Fibroblast of gingiva (primary cell): ENCODE measurements around the gene TMED9.

Experiments
- DNase-seq: peaks from one replicate; pipeline ENCODE4 v3.0.0-alpha.2; 2011; ENCODE audit warnings: low read depth

TMED9 gene

DNA sequence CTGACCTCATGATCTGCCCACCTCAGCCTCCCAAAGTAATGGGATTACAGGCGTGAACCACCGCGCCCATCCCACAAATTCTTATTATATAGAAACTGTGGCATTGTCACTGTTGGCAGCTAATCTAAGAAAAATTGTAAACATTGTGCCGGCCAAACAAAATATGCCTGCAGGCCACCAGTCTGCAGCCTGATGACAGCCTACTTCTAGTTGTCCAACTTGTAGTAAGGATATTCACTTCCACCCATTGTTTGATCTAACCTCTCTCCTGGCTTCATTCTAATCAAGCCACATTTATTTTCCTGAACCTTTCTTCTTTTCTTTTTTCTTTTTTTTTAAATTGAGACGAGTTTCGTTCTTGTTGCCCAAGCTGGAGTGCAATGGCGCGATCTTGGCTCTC, 13.7 kb upstream of the TMED9 start:
- no peak for DNase-seq

DNA sequence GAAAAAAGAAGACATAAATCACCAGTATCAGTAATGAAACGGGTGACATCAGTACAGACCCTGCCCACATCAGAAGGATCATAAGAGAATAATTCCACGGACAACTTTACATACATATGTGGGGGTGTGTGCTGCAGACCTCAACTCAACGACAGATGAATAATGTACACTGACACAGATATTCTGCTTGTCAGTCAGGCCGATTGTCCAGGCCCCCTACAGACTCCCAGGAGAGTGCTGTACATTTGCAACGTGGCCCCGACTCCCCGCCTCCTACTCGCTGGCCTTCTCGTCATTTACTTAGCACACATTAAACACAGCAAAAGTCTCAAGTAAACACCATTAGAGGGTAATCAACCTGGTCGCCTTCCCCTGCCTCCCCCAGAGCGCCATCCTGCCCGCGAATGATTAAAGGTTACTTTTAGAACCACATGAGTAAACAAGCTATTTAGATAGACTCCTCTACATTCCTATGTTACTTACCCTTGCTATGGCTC, 3.5 kb upstream of the TMED9 start:
- DNase-seq = no peak

DNA sequence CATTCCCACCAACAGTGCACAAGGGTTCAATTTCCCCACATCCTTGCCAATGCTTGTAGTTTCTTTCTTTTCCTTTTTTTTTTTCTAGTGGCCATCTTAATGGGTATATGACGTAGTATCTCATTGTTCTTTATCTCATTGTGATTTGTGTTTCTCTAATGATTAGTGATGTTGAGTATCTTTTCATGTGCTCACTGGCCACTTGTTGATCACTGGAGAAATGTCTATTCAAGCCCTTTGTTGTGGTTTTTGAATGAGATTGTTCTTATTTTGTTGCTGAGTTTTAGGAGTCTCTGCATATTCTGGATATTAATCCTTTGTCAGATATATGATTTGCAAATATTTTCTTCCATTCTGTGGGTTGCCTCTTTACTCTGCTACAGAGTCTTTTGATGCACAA, 1.6 kb upstream of the TMED9 start:
- no peak for DNase-seq

DNA sequence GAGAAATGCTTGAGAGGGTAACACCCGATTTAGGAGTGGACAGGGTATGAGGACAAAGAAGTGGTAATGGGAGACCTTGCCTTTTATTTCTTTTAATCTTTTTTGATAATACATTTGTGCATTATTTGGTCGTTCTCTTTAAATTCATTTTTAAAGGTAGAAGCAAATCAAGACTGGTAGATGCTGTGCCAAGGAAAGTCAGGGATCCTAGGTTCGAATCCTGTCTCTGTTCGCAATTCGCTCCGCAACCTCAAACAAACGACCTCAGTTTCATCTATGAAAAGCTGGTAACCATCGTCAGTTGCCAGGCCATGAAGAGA, 353 bp upstream of the TMED9 start:
- no peak for DNase-seq

DNA sequence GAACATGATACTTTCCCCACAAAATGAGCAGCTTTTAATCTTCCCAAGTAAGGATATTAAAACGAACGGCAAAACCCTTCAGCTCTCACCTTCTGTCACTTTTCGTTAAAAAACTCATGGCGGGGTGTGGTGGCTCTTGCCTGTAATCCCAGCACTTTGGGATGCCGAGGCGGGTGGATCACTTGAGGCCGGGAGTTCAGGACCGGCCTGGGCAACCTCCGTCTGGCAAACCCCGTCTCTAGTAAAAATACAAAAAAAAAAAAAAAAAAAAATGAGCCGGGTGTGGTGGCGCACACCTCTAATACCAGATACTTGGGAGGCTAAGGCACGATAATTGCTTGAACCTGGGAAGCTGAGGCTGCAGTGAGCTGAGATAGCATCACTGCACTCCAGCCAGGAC, 902 bp downstream of the TMED9 start:
- DNase-seq = no peak

DNA sequence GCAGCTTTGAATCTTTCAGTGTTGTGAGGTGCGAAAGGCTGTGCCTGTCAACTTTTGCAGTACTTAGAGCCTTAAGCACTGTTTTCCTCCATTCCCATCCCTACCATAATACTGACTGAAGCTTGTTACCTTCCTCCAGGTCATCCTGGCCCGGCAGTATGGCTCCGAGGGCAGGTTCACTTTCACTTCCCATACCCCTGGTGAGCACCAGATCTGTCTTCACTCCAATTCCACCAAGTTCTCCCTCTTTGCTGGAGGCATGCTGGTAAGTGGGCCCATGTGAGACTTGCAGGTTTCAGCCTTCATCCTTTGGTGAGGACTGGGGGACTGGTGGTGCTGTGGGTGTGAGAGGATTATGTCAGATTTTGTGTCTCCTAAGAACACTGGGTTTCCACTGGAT, 1.5 kb downstream of the TMED9 start:
- DNase-seq = no peak

DNA sequence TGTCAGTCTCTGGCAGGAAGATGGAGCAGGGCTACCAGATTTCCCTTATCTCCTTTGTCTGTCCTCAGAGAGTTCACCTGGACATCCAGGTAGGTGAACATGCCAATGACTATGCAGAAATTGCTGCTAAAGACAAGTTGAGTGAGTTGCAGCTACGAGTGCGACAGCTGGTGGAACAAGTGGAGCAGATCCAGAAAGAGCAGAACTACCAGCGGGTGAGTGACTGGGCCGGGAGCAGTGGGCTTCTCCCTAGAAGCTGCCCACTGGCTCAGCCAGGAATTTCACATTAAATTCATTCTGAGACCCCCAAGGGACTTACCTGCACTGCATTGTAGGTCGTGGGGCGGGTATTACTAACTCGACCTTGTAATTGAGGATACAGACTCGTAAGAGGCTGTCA, 2.1 kb downstream of the TMED9 start:
- no peak for DNase-seq

DNA sequence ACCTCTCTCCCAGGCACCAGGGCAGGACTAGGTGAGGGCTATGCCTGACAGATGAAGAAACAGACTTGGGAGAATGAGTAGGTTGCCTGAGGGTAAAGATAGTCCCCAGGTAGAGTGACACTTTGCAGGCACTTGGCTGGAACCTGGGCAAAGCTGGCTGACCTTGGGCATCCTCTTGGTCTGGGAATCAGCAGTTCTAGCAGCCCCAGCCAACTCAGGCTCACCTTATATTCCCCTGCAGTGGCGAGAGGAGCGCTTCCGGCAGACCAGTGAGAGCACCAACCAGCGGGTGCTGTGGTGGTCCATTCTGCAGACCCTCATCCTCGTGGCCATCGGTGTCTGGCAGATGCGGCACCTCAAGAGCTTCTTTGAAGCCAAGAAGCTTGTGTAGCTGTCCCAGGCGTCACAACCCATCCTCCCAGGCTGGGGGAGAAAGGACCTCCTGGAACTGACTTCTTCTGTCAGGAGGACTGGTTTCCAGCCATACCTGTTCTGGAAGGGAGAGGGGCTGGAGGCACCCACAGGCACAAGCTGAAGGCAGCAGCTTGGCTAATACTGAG, 3.1 kb downstream of the TMED9 start:
- no peak for DNase-seq

DNA sequence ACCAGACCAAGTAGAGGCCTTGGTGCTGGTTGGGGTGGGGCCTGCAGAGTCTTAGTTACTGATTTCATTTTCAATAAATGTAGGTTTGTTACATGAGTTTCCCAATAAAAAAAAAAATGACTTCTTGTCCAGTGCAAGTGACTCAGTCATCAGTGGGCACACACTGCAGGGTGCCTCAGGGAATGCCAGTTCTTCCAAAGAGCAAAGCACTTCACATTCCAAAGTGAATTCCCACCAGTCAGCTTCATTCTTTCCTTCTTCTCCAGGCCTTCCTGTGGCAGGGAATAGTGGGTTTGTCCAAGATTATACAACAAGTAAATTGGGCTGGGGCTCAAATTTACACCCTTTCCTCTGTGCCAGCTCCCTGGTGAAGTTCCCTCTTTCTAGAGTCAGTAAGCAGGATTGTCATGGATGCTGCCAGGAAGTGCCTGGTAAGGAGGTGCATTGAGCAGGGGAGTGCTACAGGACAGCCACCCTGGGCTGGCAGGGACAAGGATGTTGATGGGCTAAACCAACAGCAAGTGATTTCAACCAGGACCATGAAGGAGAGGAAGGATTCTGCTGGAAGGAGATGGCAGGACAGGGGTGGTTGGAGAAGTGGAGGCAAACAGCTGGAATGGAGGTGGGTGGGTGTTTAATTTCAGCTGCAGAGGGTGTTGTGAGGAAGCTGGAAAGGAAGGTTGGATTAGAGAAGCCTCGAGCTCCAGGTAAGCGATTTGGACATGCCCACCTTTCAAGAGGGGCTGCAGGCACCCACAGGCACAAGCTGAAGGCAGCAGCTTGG, 4.2 kb downstream of the TMED9 start:
- no peak for DNase-seq

DNA sequence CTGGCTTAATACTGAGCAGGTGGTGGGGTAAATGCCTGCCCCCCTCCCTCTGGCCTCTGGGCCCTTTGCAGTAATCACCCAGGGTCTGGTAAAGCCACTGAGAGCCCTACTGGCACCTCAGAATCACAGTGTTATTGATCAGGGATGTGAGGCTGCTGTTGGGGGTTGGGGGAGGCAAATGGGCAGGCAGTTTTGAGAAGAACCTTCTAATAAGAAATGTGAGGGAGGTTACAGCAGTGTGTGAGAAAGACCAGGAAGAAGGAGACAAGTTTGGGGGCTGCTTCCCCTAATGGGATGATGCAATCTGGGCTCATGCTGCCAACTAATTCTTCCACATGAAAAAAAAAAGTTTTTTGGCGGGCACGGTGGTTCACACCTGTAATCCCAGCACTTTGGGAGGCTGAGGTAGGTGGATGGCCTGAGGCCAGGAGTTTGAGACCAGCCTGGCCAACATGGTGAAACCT, 4.8 kb downstream of the TMED9 start:
- DNase-seq = no peak

DNA sequence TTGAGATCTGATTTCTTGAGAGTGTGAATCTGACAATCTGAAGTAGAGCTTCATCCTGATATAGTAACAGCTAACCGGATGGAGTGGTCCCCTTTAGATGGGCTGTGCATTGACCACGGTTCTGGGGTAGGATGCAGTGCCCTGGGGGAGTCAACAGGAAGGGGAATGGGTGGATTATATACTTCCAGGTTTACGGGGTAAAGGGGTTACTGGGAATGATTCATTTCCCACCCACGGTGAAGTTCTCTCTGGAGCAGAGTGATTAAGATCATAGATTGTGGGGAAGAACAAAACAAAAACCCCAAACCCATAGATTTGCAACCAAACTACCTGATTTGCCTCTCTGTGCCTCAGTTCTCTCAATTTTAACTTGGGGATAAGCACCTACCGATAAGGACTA, 6.5 kb downstream of the TMED9 start:
- DNase-seq = no peak

DNA sequence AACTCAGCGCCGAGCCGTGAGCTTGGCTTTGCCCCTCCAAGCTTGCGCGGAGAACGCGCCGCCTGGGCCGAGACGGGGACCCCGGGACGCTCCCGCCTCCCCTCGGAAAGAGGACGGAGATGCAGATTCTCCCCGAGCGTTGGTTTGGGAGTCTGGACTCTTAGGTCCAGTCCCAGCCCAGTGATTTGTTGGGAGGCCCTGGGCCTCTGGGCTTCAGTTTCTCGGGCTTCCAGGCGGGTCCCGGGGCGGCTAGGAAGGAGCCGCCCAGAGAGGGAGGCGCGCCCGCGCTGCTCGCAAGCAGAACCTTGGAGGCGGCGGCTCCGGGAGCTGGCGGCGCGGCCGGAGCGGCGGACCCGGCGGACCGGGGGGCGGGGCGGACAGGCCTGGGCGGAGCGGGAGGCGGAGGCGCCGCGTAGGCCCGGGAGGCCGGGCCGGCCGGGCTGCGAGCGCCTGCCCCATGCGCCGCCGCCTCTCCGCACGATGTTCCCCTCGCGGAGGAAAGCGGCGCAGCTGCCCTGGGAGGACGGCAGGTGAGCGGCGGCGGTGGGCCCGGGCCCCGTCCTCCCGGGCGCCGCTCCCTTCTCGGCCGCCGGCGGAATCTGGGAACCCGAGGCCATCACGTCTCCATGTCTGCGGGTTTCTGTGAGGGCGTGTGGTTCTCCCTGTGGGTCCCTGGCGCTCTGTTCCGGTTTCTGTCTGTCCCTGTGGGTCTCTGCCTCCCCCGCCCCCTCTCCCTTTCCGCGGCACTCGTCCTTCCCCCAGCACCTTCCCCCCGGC, 7.9 kb downstream of the TMED9 start, which contains the start of gene B4GALT7:
B4GALT7 (plus strand) TSS at position 402 of the 777 bp plus-strand sequence; CDS start at position 481, 79 bp downstream.
- DNase-seq = peak; percentile 76

DNA sequence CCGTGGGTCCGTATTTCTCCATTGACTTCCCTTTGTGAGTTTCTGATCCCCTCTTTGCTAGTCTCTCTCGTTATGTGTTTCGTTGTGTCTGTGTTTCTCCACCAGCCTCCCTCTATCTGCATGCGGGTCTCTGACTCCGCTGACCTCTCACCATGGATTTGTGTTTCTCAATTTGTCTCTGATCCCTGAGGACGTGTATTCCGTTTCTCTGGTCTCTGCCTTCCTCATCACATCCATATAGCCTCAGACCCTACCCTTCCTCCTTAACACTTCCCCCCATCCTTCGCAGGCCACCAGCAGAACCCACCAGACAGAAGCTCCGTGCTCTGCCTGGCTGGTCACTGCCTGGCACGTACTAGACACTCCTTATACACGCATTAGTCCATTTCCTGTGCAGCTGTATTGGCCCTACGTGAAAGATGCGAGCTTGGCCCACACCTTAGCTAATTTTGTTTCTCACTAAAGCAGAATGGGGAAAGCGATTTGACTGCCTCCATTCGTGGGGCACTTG, 8.6 kb downstream of the TMED9 start:
- DNase-seq = no peak

DNA sequence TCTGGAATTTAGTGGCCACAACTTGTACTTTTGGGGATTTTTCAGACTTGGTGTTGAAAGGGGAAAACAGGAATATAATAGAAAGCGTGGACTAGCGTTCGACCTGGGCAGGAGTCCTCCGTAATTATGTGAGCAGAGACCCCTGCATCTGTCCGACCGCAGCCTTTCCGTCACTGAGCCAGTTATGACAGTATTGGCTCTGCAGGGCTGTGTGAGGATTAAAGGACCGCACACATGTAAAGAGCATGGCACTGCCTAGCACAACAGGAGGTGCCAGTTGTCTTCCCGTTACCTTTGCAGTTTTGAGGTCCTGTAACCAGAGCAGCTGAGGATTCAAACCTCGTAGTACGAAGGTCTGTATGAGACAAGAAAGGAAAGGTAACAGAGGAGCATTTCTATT, 9.1 kb downstream of the TMED9 start:
- DNase-seq = no peak

DNA sequence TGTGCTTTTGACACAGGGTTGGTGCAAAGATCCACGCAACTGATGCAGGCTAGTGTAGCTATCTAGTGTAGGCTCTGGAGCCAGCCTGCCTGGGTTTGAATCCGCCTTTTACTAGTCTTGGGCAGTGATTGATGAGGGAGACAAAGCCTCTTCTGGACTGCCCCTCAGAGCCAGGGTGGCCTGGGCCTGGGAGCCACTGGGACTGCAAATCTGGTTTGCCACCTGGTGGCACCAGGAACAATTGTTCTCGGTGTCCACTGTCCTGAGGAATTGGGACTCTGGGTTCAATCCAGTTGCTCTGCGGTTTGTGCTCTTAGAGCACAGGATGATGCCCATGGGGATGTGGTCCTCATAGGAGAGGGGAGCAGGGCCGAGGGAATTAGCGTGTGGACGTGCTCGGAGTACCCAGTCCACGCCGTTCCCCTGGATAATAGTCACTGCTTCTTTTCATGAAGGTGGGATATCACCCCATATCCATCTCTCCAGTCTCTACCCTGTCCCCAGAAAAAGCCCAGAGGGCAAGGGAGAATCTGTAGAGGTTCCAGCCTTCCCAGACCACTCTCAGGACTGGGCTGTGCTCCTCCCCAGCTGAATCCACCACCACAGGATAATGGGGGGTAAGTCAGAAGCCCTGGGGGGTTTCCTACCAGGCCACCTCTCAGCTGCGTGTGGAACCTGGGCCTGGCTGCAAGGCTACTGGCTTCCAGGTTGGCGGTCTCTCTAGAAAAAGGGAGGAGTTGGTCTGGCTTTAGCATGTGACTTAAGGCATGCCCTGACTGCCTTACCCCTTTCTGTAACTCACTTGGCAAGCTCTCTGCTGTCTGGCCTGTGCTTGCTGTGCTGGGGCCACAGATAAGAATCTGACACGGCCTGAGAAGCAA, 9.8 kb downstream of the TMED9 start:
- no peak for DNase-seq

DNA sequence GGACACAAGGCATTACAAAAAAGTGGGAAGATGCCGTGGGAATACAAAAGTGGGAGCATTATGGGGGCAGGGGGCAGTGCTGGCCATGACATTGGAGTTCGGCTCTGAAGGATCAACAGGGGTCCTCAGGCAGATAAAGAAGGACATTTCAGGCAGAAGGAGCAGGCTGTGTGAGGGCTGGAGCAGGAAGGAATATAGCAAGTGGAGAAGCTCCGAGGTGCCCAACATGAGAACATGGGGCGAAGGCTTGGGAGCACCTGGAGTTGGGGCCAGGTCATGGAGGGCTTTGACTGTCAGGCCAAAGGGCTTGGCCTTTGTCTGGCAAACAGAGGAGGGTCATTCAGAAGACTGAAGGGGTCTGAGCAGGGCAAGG, 10.4 kb downstream of the TMED9 start:
- DNase-seq = no peak

DNA sequence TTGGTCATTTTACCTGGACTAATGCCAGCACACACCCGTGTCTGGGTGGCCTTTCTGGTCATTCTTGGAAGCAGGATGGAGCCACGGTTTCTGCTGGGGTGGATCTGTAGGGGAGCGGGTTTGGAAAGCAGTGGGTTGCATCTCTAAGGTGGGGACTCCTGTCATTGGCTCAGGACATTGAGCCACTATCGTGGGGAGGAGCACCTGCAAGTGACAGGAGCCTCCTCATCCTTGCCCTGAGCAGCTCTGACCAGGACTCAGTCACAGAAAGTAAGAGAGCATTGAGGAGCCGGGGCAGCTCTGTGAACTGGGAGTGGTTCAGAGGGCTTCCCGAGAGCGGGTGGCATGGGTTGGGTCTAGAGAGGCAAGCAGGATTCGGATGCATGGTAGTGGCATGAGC, 11.6 kb downstream of the TMED9 start:
- DNase-seq = no peak

DNA sequence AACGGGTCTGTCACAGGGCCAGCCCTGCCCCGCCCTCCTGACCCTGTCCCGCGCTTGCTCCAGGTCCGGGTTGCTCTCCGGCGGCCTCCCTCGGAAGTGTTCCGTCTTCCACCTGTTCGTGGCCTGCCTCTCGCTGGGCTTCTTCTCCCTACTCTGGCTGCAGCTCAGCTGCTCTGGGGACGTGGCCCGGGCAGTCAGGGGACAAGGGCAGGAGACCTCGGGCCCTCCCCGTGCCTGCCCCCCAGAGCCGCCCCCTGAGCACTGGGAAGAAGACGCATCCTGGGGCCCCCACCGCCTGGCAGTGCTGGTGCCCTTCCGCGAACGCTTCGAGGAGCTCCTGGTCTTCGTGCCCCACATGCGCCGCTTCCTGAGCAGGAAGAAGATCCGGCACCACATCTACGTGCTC, 12.1 kb downstream of the TMED9 start:
- no peak for DNase-seq

DNA sequence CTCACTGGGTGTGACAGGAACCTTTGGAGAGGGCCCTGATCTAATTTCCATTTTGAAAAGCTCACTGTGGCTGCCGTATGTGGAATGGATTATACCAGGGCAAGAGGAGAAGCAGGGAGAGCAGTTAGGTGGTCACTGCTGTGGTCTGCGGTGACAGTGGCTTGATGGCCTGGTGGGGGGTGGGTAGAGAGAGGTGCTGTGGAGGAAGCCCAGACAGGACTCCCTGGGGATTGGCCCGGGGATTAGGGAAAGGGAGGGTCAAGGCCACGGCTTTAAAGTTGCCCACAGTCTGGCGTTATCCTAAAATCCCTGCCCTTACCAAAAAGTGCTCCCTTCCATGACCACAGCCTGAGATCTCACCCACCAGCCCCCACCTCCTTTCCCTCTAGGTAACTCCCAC, 12.7 kb downstream of the TMED9 start:
- DNase-seq = no peak

DNA sequence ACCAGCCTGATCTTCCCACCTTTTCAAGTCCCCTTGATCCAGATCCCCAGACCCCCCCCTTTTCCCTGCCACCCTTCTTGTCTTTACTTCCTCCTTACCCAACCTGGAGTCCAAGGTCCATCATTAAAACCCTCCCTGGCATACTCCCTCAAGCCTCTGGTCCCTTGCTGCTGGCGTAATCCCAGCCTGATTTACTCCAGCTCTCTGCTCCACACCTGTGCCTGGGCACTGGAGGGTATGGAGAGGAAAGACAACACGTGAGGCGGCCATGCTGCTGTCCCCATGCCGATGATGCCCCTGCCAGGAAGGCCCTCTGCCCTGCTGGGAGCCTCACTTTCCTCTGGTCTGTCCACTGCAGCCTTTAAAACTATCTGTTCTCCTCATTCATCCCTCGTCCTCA, 13.1 kb downstream of the TMED9 start:
- no peak for DNase-seq

DNA sequence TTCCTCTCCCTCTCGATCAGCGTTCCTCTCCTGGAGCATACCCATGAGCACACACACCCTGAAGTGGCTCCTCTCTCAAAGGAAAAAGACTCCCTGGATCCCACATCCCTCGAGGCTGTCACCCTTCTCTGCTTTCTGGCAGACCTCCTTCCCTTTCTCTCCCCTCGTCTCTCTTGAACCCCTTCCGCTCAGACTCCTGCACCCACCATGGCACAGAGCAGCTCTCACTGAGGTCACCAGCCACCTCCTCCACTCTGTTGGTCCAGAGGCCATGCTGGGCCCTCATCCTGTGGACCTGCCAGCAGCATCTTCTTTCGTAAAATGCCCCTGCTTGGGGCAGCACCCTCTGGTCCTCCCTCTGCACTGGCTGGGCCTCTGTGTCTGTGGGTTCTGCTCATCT, 13.7 kb downstream of the TMED9 start:
- DNase-seq = no peak
